ENCODE data around the gene RCAN3. TPM values are rescaled to one million over a fixed set of nuclear protein-coding genes. Genes with fewer than 3 reads are reported as not detected.
A peak's percentile ranks its signal among the peaks of the same experiment; 100 is the strongest.
"Not testable (repeated sequence)": the region's sequence is repeated elsewhere in the genome, so short reads cannot be mapped to it uniquely, and the experiment has no call there.

Gene RCAN3
- polyA plus RNA-seq, 3 donors: 10.1 to 10.7 (median 10.2) TPM

- DNase-seq: no peak
These were observed 43.0 kb downstream of the RCAN3 start for GRCh38 chr1:24545662-24546061.

- no peak for DNase-seq
These were observed 44.6 kb downstream of the RCAN3 start for GRCh38 chr1:24547195-24547594.

GRCh38 chr1:24548070-24548469 is 45.4 kb downstream of the RCAN3 start:
- DNase-seq: no peak

GRCh38 chr1:24549210-24549609 is 46.6 kb downstream of the RCAN3 start:
- not testable (repeated sequence) for DNase-seq

- no peak for DNase-seq
These were observed 48.8 kb downstream of the RCAN3 start for GRCh38 chr1:24551290-24551959.

- peak; percentile 76 for DNase-seq
These were observed 49.4 kb downstream of the RCAN3 start for GRCh38 chr1:24551960-24552571.

GRCh38 chr1:24553931-24554330 is 51.3 kb downstream of the RCAN3 start:
- no peak for DNase-seq

GRCh38 chr1:24554714-24555113 is 52.1 kb downstream of the RCAN3 start:
- DNase-seq: no peak

- no peak for DNase-seq
These were observed 53.2 kb downstream of the RCAN3 start, which contains the start of gene NCMAP for GRCh38 chr1:24555591-24556413. NCMAP (plus strand) TSS chr1:24556087; CDS start chr1:24595431, 39,344 bp downstream.

GRCh38 chr1:24556414-24556795 is 53.8 kb downstream of the RCAN3 start:
- DNase-seq: no peak

GRCh38 chr1:24557220-24557619 is 54.6 kb downstream of the RCAN3 start:
- DNase-seq: no peak

- no peak for DNase-seq
These were observed 55.1 kb downstream of the RCAN3 start for GRCh38 chr1:24557711-24558131.

GRCh38 chr1:24558455-24558854 is 55.8 kb downstream of the RCAN3 start:
- no peak for DNase-seq

GRCh38 chr1:24558902-24559791 is 56.5 kb downstream of the RCAN3 start:
- DNase-seq: peak; percentile 66

- DNase-seq: no peak
These were observed 57.7 kb downstream of the RCAN3 start for GRCh38 chr1:24560361-24560760.

- DNase-seq: no peak
These were observed 60.0 kb downstream of the RCAN3 start for GRCh38 chr1:24562625-24563024.

- no peak for DNase-seq
These were observed 62.1 kb downstream of the RCAN3 start for GRCh38 chr1:24564695-24565094.

- DNase-seq: no peak
These were observed 63.7 kb downstream of the RCAN3 start for GRCh38 chr1:24566236-24566867.

- DNase-seq: peak; percentile 65
These were observed 65.3 kb downstream of the RCAN3 start for GRCh38 chr1:24567792-24568388.

GRCh38 chr1:24568475-24568874 is 65.8 kb downstream of the RCAN3 start:
- DNase-seq: no peak
